ENCODE data around the gene LRRFIP2.

Gene LRRFIP2

DNA sequence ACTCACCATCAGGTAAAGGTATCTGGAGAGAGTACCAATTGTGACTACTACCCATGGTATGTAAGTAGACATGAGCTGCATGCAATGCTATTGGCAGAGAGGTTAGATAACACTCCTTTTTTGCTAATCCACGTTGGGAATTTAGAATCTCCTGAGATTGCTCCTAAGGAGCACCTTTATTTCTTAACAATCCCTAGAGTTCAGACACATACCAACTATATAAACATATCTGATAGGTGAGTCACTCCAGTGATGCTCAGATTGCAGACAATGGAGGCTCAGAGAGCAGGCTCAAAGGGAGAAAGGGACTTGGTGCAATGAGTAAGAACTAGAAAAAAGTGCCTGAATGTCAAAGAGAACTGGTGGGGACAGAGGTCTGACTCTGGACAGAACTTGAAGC is 47.0 kb upstream of the LRRFIP2 start:
- no peaks in the 10 kb centered on the region for H3K9me3 ChIP-seq (replicated peaks; ENCODE audit: insufficient read depth, low read length)
- no peaks in the 10 kb centered on the region for H3K9me2 ChIP-seq (replicated peaks; ENCODE audit: insufficient read depth, low read length)
- H3K27me3 ChIP-seq (replicated peaks; ENCODE audit: insufficient read depth, low read length): no peaks in the 10 kb centered on the region
- H3F3A ChIP-seq (ENCODE audit: insufficient read depth, low read length): no peaks in the 10 kb centered on the region
- H3K36me3 ChIP-seq (replicated peaks; ENCODE audit: insufficient read depth, low read length): no peaks in the 10 kb centered on the region
- peaks cover 10% of the 10 kb centered on the region for H3K4me1 ChIP-seq (ENCODE audit: low read length)
- H3K4me2 ChIP-seq (ENCODE audit: low read depth, low read length): no peak overlapping the region
- DNase-seq: no peak
- no peaks in the 10 kb centered on the region for H3K79me2 ChIP-seq (ENCODE audit: low read length)
- H3K4me3 ChIP-seq (ENCODE audit: low read length): no peak overlapping the region
- no peak overlapping the region for H2AFZ ChIP-seq (ENCODE audit: low read length)
- H3K9ac ChIP-seq (ENCODE audit: low read length): no peak overlapping the region
- no peaks in the 10 kb centered on the region for H4K20me1 ChIP-seq (ENCODE audit: insufficient read depth, low read length)
- TF ChIP-seq, protein P1, sequence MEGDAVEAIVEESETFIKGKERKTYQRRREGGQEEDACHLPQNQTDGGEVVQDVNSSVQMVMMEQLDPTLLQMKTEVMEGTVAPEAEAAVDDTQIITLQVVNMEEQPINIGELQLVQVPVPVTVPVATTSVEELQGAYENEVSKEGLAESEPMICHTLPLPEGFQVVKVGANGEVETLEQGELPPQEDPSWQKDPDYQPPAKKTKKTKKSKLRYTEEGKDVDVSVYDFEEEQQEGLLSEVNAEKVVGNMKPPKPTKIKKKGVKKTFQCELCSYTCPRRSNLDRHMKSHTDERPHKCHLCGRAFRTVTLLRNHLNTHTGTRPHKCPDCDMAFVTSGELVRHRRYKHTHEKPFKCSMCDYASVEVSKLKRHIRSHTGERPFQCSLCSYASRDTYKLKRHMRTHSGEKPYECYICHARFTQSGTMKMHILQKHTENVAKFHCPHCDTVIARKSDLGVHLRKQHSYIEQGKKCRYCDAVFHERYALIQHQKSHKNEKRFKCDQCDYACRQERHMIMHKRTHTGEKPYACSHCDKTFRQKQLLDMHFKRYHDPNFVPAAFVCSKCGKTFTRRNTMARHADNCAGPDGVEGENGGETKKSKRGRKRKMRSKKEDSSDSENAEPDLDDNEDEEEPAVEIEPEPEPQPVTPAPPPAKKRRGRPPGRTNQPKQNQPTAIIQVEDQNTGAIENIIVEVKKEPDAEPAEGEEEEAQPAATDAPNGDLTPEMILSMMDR (IDR thresholded peaks at IDR 0.05; ENCODE audit: low read length): no peak
- TF ChIP-seq EZH2phosphoT487 (IDR thresholded peaks at IDR 0.05; ENCODE audit: low read length) (no peak), EZH2 (optimal IDR thresholded peaks at IDR 0.05; ENCODE audit: low read depth, low read length) (no peak)
- no peak overlapping the region for H3K27ac ChIP-seq (ENCODE audit: low read length)

DNA sequence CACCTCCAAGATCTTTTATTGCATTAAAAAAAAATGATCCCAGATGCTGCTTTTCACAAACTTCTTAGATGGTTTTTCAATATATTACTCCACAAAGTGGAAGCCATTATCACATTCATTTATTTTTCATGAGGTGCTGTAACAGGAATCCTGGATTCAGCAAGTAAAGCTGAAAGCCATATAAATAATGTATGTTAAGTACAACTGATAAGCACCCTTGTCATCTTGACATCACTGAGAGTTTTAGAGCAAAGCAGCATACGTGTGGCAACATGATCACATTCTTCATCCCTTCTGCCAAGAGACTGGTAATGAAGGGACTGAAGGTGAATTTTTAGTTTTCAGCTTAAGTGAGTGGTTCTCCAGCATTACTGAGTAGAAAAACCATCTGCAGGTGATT is 44.9 kb upstream of the LRRFIP2 start:
- TF ChIP-seq EZH2phosphoT487 (IDR thresholded peaks at IDR 0.05; ENCODE audit: low read length): no peak
- TF ChIP-seq EZH2 (optimal IDR thresholded peaks at IDR 0.05; ENCODE audit: low read depth, low read length): no peak
- TF ChIP-seq, protein P1 (IDR thresholded peaks at IDR 0.05; ENCODE audit: low read length): no peak
- H3K9me2 ChIP-seq (replicated peaks; ENCODE audit: insufficient read depth, low read length): no peaks in the 10 kb centered on the region
- no peak for DNase-seq

DNA sequence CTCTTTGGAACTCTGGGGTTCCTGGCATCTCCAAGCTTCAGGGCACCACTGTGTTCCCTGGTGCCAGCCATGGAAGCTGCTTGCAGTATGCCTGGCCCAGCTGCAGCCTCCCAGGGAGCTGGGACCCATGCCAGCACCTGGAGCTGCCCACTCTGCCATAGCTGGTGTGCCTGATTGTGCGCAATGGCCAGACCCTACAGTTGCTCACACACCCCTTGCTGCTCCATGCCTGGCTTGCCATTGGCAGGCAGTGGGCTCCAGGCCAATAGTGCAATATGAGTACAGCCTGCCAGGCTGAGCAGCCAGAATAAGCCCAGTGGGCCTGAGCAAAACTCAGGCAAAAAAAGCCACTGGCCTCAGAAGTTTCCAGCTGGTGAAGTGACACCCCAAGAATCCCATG is 43.8 kb upstream of the LRRFIP2 start:
- H3K9ac ChIP-seq (ENCODE audit: low read length): no peak overlapping the region
- no peak overlapping the region for H3K4me2 ChIP-seq (ENCODE audit: low read depth, low read length)
- H4K20me1 ChIP-seq (ENCODE audit: insufficient read depth, low read length): no peaks in the 10 kb centered on the region
- H2AFZ ChIP-seq (ENCODE audit: low read length): no peak overlapping the region
- H3K9me3 ChIP-seq (replicated peaks; ENCODE audit: insufficient read depth, low read length): no peaks in the 10 kb centered on the region
- H3F3A ChIP-seq (ENCODE audit: insufficient read depth, low read length): no peaks in the 10 kb centered on the region
- no peaks in the 10 kb centered on the region for H3K36me3 ChIP-seq (replicated peaks; ENCODE audit: insufficient read depth, low read length)
- no peaks in the 10 kb centered on the region for H3K79me2 ChIP-seq (ENCODE audit: low read length)
- no peak overlapping the region for H3K27ac ChIP-seq (ENCODE audit: low read length)
- no peak overlapping the region for H3K4me3 ChIP-seq (ENCODE audit: low read length)
- no peaks in the 10 kb centered on the region for H3K9me2 ChIP-seq (replicated peaks; ENCODE audit: insufficient read depth, low read length)
- H3K27me3 ChIP-seq (replicated peaks; ENCODE audit: insufficient read depth, low read length): no peaks in the 10 kb centered on the region
- TF ChIP-seq, protein P1 (IDR thresholded peaks at IDR 0.05; ENCODE audit: low read length): no peak
- no peak for TF ChIP-seq EZH2phosphoT487 (IDR thresholded peaks at IDR 0.05; ENCODE audit: low read length)
- no peak for TF ChIP-seq EZH2 (optimal IDR thresholded peaks at IDR 0.05; ENCODE audit: low read depth, low read length)
- H3K4me1 ChIP-seq (ENCODE audit: low read length): peaks cover 5% of the 10 kb centered on the region
- DNase-seq: no peak

More for the DNA sequence above, 44.9 kb upstream of the LRRFIP2 start:
- no peak overlapping the region for H2AFZ ChIP-seq (ENCODE audit: low read length)
- peaks cover 10% of the 10 kb centered on the region for H3K4me1 ChIP-seq (ENCODE audit: low read length)
- no peaks in the 10 kb centered on the region for H3F3A ChIP-seq (ENCODE audit: insufficient read depth, low read length)
- H3K9me3 ChIP-seq (replicated peaks; ENCODE audit: insufficient read depth, low read length): no peaks in the 10 kb centered on the region
- H3K9ac ChIP-seq (ENCODE audit: low read length): no peak overlapping the region
- H4K20me1 ChIP-seq (ENCODE audit: insufficient read depth, low read length): no peaks in the 10 kb centered on the region
- no peak overlapping the region for H3K4me2 ChIP-seq (ENCODE audit: low read depth, low read length)
- H3K36me3 ChIP-seq (replicated peaks; ENCODE audit: insufficient read depth, low read length): no peaks in the 10 kb centered on the region
- no peaks in the 10 kb centered on the region for H3K79me2 ChIP-seq (ENCODE audit: low read length)
- no peak overlapping the region for H3K27ac ChIP-seq (ENCODE audit: low read length)
- H3K27me3 ChIP-seq (replicated peaks; ENCODE audit: insufficient read depth, low read length): no peaks in the 10 kb centered on the region
- H3K4me3 ChIP-seq (ENCODE audit: low read length): no peak overlapping the region

Measured in MM.1S (cell line).